Neural crest cell (in vitro differentiated cells): Measurements from ENCODE around the gene RIOX2. TPM values are rescaled to one million over a fixed set of nuclear protein-coding genes. Genes with fewer than 3 reads are reported as not detected.

Source experiments
- DNase-seq: peaks from one replicate; pipeline ENCODE4 v3.0.0; 2021; ENCODE audit warnings: low read depth, mixed read lengths, low spot score
- H3K27ac Mint-ChIP-seq: one replicate; pipeline ENCODE4 v1.8.0; 2021; ENCODE audit warnings: mild to moderate bottlenecking, mixed read lengths; ENCODE audit not compliant: unreplicated experiment
- H3K27me3 Mint-ChIP-seq: 2 replicates; pipeline ENCODE4 v1.8.0; 2021; ENCODE audit warnings: low read depth, mild to moderate bottlenecking, mixed read lengths
- H3K36me3 Mint-ChIP-seq: 2 replicates; pipeline ENCODE4 v1.8.0; 2021; ENCODE audit warnings: low read depth, mild to moderate bottlenecking, mixed read lengths
- H3K4me1 Mint-ChIP-seq: 2 replicates; pipeline ENCODE4 v1.8.0; 2021; ENCODE audit warnings: mixed read lengths
- H3K4me3 Mint-ChIP-seq: one replicate; pipeline ENCODE4 v1.8.0; 2021; ENCODE audit warnings: mild to moderate bottlenecking, mixed read lengths
- H3K9me3 Mint-ChIP-seq: 2 replicates; pipeline ENCODE4 v1.8.0; 2021; ENCODE audit warnings: mixed read lengths
- total RNA-seq: library from RNA; stranded (reverse); gene quantifications from 2 replicates; pipeline ENCODE4 v1.2.1, GENCODE V29; 2021
- TF ChIP-seq, protein P1 (sequence below): fragments of 200-600 bp; sonication (generic); conservative IDR thresholded peaks from 2 replicates; pipeline ENCODE4 v1.5.0; 2021; ENCODE audit warnings: antibody characterized with exemption, mild to moderate bottlenecking

RIOX2 gene
- total RNA-seq, 1 donor from 2014 or later: 21.0 TPM

DNA sequence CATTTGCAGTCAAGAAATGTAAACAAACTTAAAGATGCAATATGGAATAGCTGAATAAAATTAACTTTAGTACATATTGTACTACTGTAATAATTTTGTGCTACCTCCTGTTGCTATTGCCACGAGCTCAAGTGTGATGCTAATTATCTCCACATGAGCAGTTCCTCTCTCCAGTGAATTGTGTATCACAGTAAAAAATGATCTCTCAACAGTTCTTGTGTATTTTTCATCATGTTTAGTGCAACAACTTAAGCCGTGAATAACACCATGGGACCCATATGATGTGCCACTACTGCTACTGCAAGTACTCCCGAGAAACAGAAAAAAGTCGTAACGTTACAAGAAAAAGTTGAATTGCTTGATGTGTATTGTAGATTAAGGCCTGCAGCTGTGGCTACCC is 12.4 kb downstream of the RIOX2 start:
- H3K9me3 Mint-ChIP-seq: no peaks in the 10 kb centered on the region
- TF ChIP-seq, protein P1, sequence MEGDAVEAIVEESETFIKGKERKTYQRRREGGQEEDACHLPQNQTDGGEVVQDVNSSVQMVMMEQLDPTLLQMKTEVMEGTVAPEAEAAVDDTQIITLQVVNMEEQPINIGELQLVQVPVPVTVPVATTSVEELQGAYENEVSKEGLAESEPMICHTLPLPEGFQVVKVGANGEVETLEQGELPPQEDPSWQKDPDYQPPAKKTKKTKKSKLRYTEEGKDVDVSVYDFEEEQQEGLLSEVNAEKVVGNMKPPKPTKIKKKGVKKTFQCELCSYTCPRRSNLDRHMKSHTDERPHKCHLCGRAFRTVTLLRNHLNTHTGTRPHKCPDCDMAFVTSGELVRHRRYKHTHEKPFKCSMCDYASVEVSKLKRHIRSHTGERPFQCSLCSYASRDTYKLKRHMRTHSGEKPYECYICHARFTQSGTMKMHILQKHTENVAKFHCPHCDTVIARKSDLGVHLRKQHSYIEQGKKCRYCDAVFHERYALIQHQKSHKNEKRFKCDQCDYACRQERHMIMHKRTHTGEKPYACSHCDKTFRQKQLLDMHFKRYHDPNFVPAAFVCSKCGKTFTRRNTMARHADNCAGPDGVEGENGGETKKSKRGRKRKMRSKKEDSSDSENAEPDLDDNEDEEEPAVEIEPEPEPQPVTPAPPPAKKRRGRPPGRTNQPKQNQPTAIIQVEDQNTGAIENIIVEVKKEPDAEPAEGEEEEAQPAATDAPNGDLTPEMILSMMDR: no peak
- DNase-seq: no peak

DNA sequence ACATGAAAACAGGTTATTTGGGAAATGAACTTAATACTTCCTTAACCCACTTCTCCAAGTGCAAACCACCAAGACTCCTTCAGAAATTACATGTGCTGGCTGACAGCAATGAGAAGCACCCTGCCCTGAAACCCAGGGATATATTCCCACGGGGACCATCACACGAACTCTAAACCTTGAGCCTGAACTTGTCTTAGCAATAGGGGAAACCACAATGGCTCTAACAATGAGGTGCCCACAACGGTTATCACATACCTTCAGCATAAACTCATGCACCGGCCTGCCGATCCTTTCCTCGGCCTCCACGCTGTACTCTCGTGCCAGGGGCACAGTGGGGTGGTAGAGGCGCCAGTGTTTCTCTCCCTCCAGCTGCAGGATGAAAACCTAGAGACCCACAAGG is 13.4 kb downstream of the RIOX2 start:
- no peak for DNase-seq
- Mint-ChIP-seq H3K9me3 (no peaks in the 10 kb centered on the region), H3K27me3 (no peaks in the 10 kb centered on the region), H3K27ac (no peak overlapping the region), H3K4me1 (peaks cover 12% of the 10 kb centered on the region), H3K36me3 (peaks cover 5% of the 10 kb centered on the region), H3K4me3 (no peak overlapping the region)
- TF ChIP-seq, protein P1: no peak

More for the DNA sequence above, 12.4 kb downstream of the RIOX2 start:
- Mint-ChIP-seq H3K27me3 (no peaks in the 10 kb centered on the region), H3K27ac (no peak overlapping the region), H3K4me3 (no peak overlapping the region), H3K4me1 (peaks cover 12% of the 10 kb centered on the region), H3K36me3 (peaks cover 3% of the 10 kb centered on the region)

DNA sequence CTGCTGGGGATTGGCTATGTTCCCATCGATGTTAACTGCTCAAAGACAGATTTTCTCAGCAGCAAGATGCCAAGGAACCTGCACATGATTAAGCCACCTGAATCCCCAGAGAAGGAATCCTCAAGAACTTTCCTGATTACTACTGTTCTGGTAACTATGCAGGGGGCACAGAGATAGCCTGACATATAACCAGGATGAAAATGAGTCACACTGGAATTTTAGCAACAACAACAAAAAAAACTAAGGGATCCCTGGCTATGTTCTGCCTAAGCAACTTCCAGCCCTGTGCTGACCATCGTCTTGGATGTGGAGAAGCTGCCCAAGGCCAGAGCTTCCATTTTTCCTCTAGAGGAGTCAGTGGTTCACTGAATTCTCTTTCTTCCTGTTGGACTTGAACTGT is 13.8 kb downstream of the RIOX2 start:
- no peak for DNase-seq
- H3K36me3 Mint-ChIP-seq: peaks cover 5% of the 10 kb centered on the region
- H3K4me1 Mint-ChIP-seq: peaks cover 12% of the 10 kb centered on the region
- H3K27ac Mint-ChIP-seq: no peak overlapping the region
- H3K9me3 Mint-ChIP-seq: no peaks in the 10 kb centered on the region
- no peak overlapping the region for H3K4me3 Mint-ChIP-seq
- no peaks in the 10 kb centered on the region for H3K27me3 Mint-ChIP-seq
- TF ChIP-seq, protein P1: no peak

DNA sequence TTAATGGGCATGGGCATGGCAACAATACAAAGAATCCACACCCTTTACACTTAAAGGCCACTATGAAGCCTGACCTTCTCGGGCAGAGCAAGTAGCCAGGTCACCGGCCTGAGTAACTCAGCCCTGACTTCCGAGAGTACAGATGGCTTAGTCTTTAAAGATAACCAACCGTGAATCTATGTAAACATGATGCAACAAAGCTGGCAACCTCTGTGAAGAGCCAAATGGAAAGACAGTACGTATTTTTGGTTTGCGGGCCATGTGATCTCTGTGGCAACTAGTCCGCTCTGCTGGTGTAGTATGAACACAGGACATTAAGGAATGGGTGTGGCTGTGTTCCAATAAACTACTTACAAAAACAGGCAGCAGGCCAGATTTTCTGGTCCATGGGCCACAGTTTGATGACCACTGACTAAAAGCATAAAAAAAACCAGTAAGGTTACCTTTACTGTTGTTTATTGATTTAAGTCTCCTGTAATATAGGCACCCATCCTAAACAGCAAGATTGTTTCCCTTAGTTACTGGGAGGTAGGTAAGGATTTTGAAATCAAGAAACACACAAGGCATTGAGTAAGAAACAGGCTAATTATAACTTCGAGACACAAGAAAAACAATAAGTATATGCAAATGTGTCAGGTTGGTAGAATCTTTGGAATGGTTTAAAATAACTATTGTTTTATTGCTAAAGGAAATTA is 14.5 kb downstream of the RIOX2 start:
- Mint-ChIP-seq H3K9me3 (no peaks in the 10 kb centered on the region), H3K4me1 (peaks cover 12% of the 10 kb centered on the region), H3K4me3 (no peak overlapping the region), H3K27me3 (no peaks in the 10 kb centered on the region), H3K36me3 (peaks cover 8% of the 10 kb centered on the region), H3K27ac (no peak overlapping the region)
- TF ChIP-seq, protein P1: no peak
- no peak for DNase-seq

DNA sequence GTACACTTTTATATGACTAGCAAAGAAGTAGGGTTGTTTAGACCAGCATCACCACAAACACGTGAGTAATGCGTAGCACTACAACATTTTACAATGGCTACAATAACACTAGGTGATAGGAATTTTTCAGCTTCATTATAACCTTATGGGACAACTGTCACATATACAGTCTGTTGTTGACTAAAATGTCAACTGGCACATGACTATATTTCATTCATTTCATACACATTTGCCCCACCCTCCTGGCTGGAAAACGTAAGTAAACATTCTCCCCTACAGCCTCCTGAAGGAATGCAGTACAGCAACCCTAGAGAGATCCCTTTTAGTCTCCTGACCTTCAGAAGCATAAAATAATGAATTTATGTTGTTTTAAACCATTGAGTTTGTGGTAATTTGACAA is 16.2 kb downstream of the RIOX2 start:
- DNase-seq: no peak
- no peaks in the 10 kb centered on the region for H3K27me3 Mint-ChIP-seq
- no peak overlapping the region for H3K27ac Mint-ChIP-seq
- TF ChIP-seq, protein P1: no peak
- no peaks in the 10 kb centered on the region for H3K4me1 Mint-ChIP-seq
- peaks cover 8% of the 10 kb centered on the region for H3K36me3 Mint-ChIP-seq
- no peak overlapping the region for H3K4me3 Mint-ChIP-seq
- no peaks in the 10 kb centered on the region for H3K9me3 Mint-ChIP-seq
